Neural cell (in vitro differentiated cells): Measurements from ENCODE around the gene KDM2A.

Source experiments
- EP300 ChIP-seq: fragments of 450-650 bp; conservative IDR thresholded peaks from 2 replicates; pipeline ENCODE4 v1.6.1; 2014; ENCODE audit warnings: antibody characterized with exemption, mild to moderate bottlenecking, moderate library complexity; ENCODE audit not compliant: poor library complexity, severe bottlenecking
- EZH2 ChIP-seq: fragments of 200-600, 300-800 bp; shearing (Covaris generic), sonication (generic); IDR thresholded peaks from 2 replicates; pipeline ENCODE4 v1.6.1; 2014; ENCODE audit warnings: antibody characterized with exemption, low read length, borderline replicate concordance, mild to moderate bottlenecking; ENCODE audit not compliant: insufficient read depth, poor library complexity, severe bottlenecking
- POLR2AphosphoS5 ChIP-seq: IDR thresholded peaks from 2 replicates; pipeline ENCODE4 v1.6.1; 2012
- TF ChIP-seq, protein P1 (sequence below): fragments of 450-650 bp; IDR thresholded peaks from 2 replicates; pipeline ENCODE4 v1.5.1; 2014; ENCODE audit warnings: antibody characterized with exemption, mild to moderate bottlenecking, moderate library complexity; ENCODE audit not compliant: poor library complexity, severe bottlenecking

DNA sequence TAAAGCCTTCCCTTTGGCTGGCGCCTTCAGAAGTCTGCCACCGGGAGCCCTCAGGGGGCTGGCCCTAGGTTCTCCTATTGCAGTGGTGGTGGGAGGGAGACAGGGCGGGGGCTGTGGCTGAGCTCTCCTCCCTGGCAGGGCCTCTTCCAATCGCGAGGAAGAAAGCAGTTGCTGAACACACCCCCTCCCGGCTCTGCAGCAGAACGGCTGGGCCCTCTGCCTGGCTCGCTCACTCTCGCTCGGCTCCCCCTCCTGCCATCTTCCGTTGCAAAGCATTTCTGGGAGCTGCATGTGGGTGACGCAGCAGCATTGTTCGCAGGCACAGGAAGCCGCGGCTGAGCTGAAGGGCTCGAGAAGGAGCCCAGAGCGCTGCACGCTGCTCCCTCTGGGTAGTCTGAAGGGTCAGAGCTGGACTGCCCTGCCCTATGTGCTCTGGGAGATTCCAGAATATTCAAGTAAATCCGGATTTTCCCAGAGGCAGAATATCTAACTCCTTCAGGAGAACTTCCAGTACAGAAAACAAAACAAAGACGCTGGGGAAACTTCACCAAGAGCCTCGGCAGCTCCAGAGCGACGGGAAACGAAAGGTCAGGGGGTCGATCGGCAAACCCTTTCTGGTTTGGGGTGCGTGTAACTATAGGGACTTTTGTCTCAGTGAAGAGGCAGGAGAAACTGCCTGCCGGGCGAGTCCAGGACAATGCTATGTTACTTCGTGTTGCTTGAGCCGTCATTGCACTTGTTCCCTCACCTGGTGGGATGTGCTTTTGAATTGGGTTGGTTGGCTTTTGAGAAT is 120.9 kb downstream of the KDM2A start:
- TF ChIP-seq, protein P1, sequence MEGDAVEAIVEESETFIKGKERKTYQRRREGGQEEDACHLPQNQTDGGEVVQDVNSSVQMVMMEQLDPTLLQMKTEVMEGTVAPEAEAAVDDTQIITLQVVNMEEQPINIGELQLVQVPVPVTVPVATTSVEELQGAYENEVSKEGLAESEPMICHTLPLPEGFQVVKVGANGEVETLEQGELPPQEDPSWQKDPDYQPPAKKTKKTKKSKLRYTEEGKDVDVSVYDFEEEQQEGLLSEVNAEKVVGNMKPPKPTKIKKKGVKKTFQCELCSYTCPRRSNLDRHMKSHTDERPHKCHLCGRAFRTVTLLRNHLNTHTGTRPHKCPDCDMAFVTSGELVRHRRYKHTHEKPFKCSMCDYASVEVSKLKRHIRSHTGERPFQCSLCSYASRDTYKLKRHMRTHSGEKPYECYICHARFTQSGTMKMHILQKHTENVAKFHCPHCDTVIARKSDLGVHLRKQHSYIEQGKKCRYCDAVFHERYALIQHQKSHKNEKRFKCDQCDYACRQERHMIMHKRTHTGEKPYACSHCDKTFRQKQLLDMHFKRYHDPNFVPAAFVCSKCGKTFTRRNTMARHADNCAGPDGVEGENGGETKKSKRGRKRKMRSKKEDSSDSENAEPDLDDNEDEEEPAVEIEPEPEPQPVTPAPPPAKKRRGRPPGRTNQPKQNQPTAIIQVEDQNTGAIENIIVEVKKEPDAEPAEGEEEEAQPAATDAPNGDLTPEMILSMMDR = peak; percentile 35
- TF ChIP-seq POLR2AphosphoS5 (peak; percentile 93), EZH2 (no peak), EP300 (no peak)
